HEK293 (cell line): ENCODE results near the gene ALDH7A1.

Experiments
- CTCF ChIA-PET: fragments of 350-600 bp; formaldehyde crosslinking; extraction: SDS; loops from one replicate; lab custom pipeline; 2021; ENCODE audit warnings: antibody characterized with exemption; lab: Yijun Ruan, JAX
- POLR2A ChIA-PET: fragments of 300-600 bp; formaldehyde crosslinking; extraction: SDS; loops from one replicate; lab custom pipeline; 2020; ENCODE audit warnings: antibody characterized with exemption, inconsistent platforms; lab: Yijun Ruan, JAX
- H3K27ac ChIP-seq: fragments of 200-500 bp; sonication (Bioruptor generic); 2 replicates; pipeline ENCODE4 v1.5.1; 2014; ENCODE audit warnings: low read depth, low read length, control low read depth, inconsistent platforms; ENCODE audit errors: extremely low read depth
- H3K36me3 ChIP-seq, 2 experiments: fragments of 200-500 bp in 1 of 2; sonication (Bioruptor generic) in 1 of 2; 1 replicate in 1 of 2; 2 replicates in 1 of 2; pipeline ENCODE4 v1.5.1; 2014 to 2017; ENCODE audit warnings: inconsistent platforms in 2 of 2, low read length in 2 of 2; ENCODE audit not compliant: control insufficient read depth in 2 of 2, insufficient read depth in 1 of 2
- H3K4me1 ChIP-seq: fragments of 200-500 bp; sonication (Bioruptor generic); 2 replicates; pipeline ENCODE4 v1.5.1; 2014; ENCODE audit warnings: mild to moderate bottlenecking, low read length, inconsistent platforms; ENCODE audit not compliant: control insufficient read depth, insufficient read depth
- H3K4me3 ChIP-seq: 2 replicates; pipeline ENCODE4 v1.5.1; 2011; ENCODE audit warnings: low read depth, mild to moderate bottlenecking, control low read depth, low read length, moderate library complexity
- H3K9me3 ChIP-seq: fragments of 200-500 bp; sonication (Bioruptor generic); 2 replicates; pipeline ENCODE4 v1.5.1; 2014; ENCODE audit warnings: low read depth, low read length, inconsistent platforms; ENCODE audit not compliant: control insufficient read depth, insufficient read depth
- AEBP2 ChIP-seq: fragments of 450-650 bp; formaldehyde crosslinking; IDR thresholded peaks from 2 replicates; pipeline ENCODE4 v1.5.1; 2016; ENCODE audit warnings: missing biosample characterization, missing genetic modification characterization, borderline replicate concordance
- KLF16 ChIP-seq: fragments of 450-650 bp; formaldehyde crosslinking; IDR thresholded peaks from 2 replicates; pipeline ENCODE4 v1.5.1; 2017; ENCODE audit warnings: missing biosample characterization, missing genetic modification characterization
- KLF7 ChIP-seq: fragments of 450-650 bp; formaldehyde crosslinking; IDR thresholded peaks from 2 replicates; pipeline ENCODE4 v1.5.1; 2016; ENCODE audit warnings: missing biosample characterization, missing genetic modification characterization, borderline replicate concordance
- MYNN ChIP-seq: fragments of 450-650 bp; formaldehyde crosslinking; IDR thresholded peaks from 2 replicates; pipeline ENCODE4 v1.5.1; 2016; ENCODE audit warnings: missing biosample characterization, missing genetic modification characterization, borderline replicate concordance
- ZFP41 ChIP-seq: fragments of 450-650 bp; formaldehyde crosslinking; IDR thresholded peaks from 2 replicates; pipeline ENCODE4 v1.5.1; 2016; ENCODE audit warnings: missing biosample characterization, missing genetic modification characterization, borderline replicate concordance
- ZNF138 ChIP-seq: fragments of 450-650 bp; formaldehyde crosslinking; IDR thresholded peaks from 2 replicates; pipeline ENCODE4 v1.5.1; 2016; ENCODE audit warnings: missing biosample characterization, missing genetic modification characterization, borderline replicate concordance
- ZNF214 ChIP-seq: fragments of 450-650 bp; formaldehyde crosslinking; IDR thresholded peaks from 2 replicates; pipeline ENCODE4 v1.5.1; 2017; ENCODE audit warnings: missing biosample characterization, mild to moderate bottlenecking, missing genetic modification characterization, borderline replicate concordance
- ZNF248 ChIP-seq: fragments of 450-650 bp; formaldehyde crosslinking; IDR thresholded peaks from 2 replicates; pipeline ENCODE4 v1.5.1; 2017; ENCODE audit warnings: missing biosample characterization, missing genetic modification characterization
- ZNF335 ChIP-seq: fragments of 450-650 bp; formaldehyde crosslinking; conservative IDR thresholded peaks from 2 replicates; pipeline ENCODE4 v1.5.1; 2016; ENCODE audit warnings: missing biosample characterization, missing genetic modification characterization
- ZNF350 ChIP-seq: fragments of 450-650 bp; formaldehyde crosslinking; IDR thresholded peaks from 2 replicates; pipeline ENCODE4 v1.5.0; 2017; ENCODE audit warnings: missing biosample characterization, mild to moderate bottlenecking, missing genetic modification characterization
- ZNF423 ChIP-seq: fragments of 450-650 bp; formaldehyde crosslinking; IDR thresholded peaks from 2 replicates; pipeline ENCODE4 v1.5.1; 2016; ENCODE audit warnings: missing biosample characterization, missing genetic modification characterization
- ZNF521 ChIP-seq: fragments of 450-650 bp; formaldehyde crosslinking; IDR thresholded peaks from 2 replicates; pipeline ENCODE4 v1.5.1; 2017; ENCODE audit warnings: missing biosample characterization, mild to moderate bottlenecking, missing genetic modification characterization
- ZNF530 ChIP-seq: fragments of 450-650 bp; formaldehyde crosslinking; IDR thresholded peaks from 2 replicates; pipeline ENCODE4 v1.5.1; 2016; ENCODE audit warnings: low read depth, missing biosample characterization, missing genetic modification characterization
- ZNF624 ChIP-seq: fragments of 450-650 bp; formaldehyde crosslinking; IDR thresholded peaks from 2 replicates; pipeline ENCODE4 v1.5.1; 2017; ENCODE audit warnings: missing biosample characterization, missing genetic modification characterization
- ZNF654 ChIP-seq: fragments of 450-650 bp; formaldehyde crosslinking; IDR thresholded peaks from 2 replicates; pipeline ENCODE4 v1.5.1; 2016; ENCODE audit warnings: low read depth, missing biosample characterization, missing genetic modification characterization
- ZNF777 ChIP-seq: fragments of 450-650 bp; formaldehyde crosslinking; IDR thresholded peaks from 2 replicates; pipeline ENCODE4 v1.5.1; 2017; ENCODE audit warnings: missing biosample characterization, missing genetic modification characterization, borderline replicate concordance
- ZSCAN16 ChIP-seq: fragments of 450-650 bp; formaldehyde crosslinking; IDR thresholded peaks from 2 replicates; pipeline ENCODE4 v1.5.1; 2016; ENCODE audit warnings: missing biosample characterization, missing genetic modification characterization
- TF ChIP-seq, protein P1 (sequence below): fragments of 450-650 bp; formaldehyde crosslinking; IDR thresholded peaks from 2 replicates; pipeline ENCODE4; 2016; ENCODE audit warnings: missing biosample characterization, missing genetic modification characterization
- TF ChIP-seq, protein P2 (sequence below): fragments of 450-650 bp; IDR thresholded peaks from 2 replicates; pipeline ENCODE4 v1.5.1; 2018; ENCODE audit warnings: missing biosample characterization, missing genetic modification characterization
- TF ChIP-seq, protein P3 (sequence below): fragments of 450-650 bp; formaldehyde crosslinking; IDR thresholded peaks from 2 replicates; pipeline ENCODE4 v1.5.1; 2017; ENCODE audit warnings: missing biosample characterization, missing genetic modification characterization
- TF ChIP-seq, protein P4 (sequence below): fragments of 450-650 bp; formaldehyde crosslinking; IDR thresholded peaks from 2 replicates; pipeline ENCODE4 v1.5.1; 2016; ENCODE audit warnings: missing biosample characterization, missing genetic modification characterization, borderline replicate concordance
- TF ChIP-seq, protein P5 (sequence below): fragments of 450-650 bp; formaldehyde crosslinking; IDR thresholded peaks from 2 replicates; pipeline ENCODE4 v1.5.1; 2016; ENCODE audit warnings: missing biosample characterization, missing genetic modification characterization

Gene ALDH7A1

GRCh38 chr5:126513302-126513701 is 81.7 kb downstream of the ALDH7A1 start:
- CTCF ChIA-PET, result interaction anchor here (0.6 to 3.1 kb wide), 3 partner anchors 13 to 189 kb away, joined by 3 to 23 read pairs (median 8); no protein-coding TSS in a partner anchor
- POLR2A ChIA-PET, result no interaction called here
- H3K36me3 ChIP-seq, result no peaks in the 10 kb centered on the region
- TF ChIP-seq ZNF214 (tag by site-specific recombination) (no peak), MYNN (tag by site-specific recombination) (no peak), ZSCAN16 (tag by site-specific recombination) (no peak), ZNF335 (tag by site-specific recombination) (no peak), AEBP2 (no peak)
- TF ChIP-seq, protein P1, sequence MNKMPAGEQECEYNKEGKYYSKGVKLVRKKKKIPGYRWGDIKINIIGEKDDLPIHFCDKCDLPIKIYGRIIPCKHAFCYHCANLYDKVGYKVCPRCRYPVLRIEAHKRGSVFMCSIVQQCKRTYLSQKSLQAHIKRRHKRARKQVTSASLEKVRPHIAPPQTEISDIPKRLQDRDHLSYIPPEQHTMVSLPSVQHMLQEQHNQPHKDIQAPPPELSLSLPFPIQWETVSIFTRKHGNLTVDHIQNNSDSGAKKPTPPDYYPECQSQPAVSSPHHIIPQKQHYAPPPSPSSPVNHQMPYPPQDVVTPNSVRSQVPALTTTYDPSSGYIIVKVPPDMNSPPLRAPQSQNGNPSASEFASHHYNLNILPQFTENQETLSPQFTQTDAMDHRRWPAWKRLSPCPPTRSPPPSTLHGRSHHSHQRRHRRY (tag by site-specific recombination), result no peak
- TF ChIP-seq, protein P2, sequence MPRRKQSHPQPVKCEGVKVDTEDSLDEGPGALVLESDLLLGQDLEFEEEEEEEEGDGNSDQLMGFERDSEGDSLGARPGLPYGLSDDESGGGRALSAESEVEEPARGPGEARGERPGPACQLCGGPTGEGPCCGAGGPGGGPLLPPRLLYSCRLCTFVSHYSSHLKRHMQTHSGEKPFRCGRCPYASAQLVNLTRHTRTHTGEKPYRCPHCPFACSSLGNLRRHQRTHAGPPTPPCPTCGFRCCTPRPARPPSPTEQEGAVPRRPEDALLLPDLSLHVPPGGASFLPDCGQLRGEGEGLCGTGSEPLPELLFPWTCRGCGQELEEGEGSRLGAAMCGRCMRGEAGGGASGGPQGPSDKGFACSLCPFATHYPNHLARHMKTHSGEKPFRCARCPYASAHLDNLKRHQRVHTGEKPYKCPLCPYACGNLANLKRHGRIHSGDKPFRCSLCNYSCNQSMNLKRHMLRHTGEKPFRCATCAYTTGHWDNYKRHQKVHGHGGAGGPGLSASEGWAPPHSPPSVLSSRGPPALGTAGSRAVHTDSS (tag by site-specific recombination), result no peak
- H3K9me3 ChIP-seq, result no peaks in the 10 kb centered on the region
- H3K4me3 ChIP-seq, result no peak overlapping the region
- H3K27ac ChIP-seq, result no peak overlapping the region
- H3K4me1 ChIP-seq, result peaks cover 19% of the 10 kb centered on the region

DNA sequence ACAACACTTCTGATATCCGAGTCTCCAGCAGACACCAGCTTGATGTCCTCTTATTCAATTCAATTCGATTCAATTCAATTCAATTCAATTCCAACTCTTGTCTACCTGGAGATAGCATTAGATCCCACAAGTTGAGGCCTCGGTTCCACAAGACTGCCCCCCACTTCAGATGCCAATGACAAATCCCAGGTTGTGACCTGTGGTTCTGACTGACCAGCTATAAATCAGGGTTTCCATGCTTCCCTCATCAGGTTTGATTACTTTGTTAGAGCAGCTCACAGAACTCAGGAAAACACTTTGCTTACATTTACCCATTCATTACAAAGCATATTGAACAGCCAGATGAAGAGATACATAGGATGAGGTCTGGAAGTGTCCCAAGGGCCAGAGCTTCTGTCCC is 82.6 kb downstream of the ALDH7A1 start:
- H3K4me3 ChIP-seq, result no peak overlapping the region
- H3K9me3 ChIP-seq, result no peaks in the 10 kb centered on the region
- ChIA-PET CTCF (interaction anchor here (0.6 to 3.1 kb wide), 4 partner anchors 12 to 188 kb away, joined by 3 to 23 read pairs (median 6); no protein-coding TSS in a partner anchor), POLR2A (no interaction called here)
- no peak overlapping the region for H3K27ac ChIP-seq
- peaks cover 19% of the 10 kb centered on the region for H3K4me1 ChIP-seq
- H3K36me3 ChIP-seq, result no peaks in the 10 kb centered on the region
- TF ChIP-seq ZFP41 (tag by site-specific recombination), result no peak
- TF ChIP-seq KLF7, result no peak
- TF ChIP-seq ZNF521, result no peak
- TF ChIP-seq ZNF248 (tag by site-specific recombination), result no peak
- TF ChIP-seq, protein P3, sequence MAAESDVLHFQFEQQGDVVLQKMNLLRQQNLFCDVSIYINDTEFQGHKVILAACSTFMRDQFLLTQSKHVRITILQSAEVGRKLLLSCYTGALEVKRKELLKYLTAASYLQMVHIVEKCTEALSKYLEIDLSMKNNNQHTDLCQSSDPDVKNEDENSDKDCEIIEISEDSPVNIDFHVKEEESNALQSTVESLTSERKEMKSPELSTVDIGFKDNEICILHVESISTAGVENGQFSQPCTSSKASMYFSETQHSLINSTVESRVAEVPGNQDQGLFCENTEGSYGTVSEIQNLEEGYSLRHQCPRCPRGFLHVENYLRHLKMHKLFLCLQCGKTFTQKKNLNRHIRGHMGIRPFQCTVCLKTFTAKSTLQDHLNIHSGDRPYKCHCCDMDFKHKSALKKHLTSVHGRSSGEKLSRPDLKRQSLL (tag by site-specific recombination), result no peak
- TF ChIP-seq ZNF777, result no peak
- no peak for TF ChIP-seq ZNF138 (tag by site-specific recombination)
- no peak for TF ChIP-seq KLF16
- TF ChIP-seq, protein P4, sequence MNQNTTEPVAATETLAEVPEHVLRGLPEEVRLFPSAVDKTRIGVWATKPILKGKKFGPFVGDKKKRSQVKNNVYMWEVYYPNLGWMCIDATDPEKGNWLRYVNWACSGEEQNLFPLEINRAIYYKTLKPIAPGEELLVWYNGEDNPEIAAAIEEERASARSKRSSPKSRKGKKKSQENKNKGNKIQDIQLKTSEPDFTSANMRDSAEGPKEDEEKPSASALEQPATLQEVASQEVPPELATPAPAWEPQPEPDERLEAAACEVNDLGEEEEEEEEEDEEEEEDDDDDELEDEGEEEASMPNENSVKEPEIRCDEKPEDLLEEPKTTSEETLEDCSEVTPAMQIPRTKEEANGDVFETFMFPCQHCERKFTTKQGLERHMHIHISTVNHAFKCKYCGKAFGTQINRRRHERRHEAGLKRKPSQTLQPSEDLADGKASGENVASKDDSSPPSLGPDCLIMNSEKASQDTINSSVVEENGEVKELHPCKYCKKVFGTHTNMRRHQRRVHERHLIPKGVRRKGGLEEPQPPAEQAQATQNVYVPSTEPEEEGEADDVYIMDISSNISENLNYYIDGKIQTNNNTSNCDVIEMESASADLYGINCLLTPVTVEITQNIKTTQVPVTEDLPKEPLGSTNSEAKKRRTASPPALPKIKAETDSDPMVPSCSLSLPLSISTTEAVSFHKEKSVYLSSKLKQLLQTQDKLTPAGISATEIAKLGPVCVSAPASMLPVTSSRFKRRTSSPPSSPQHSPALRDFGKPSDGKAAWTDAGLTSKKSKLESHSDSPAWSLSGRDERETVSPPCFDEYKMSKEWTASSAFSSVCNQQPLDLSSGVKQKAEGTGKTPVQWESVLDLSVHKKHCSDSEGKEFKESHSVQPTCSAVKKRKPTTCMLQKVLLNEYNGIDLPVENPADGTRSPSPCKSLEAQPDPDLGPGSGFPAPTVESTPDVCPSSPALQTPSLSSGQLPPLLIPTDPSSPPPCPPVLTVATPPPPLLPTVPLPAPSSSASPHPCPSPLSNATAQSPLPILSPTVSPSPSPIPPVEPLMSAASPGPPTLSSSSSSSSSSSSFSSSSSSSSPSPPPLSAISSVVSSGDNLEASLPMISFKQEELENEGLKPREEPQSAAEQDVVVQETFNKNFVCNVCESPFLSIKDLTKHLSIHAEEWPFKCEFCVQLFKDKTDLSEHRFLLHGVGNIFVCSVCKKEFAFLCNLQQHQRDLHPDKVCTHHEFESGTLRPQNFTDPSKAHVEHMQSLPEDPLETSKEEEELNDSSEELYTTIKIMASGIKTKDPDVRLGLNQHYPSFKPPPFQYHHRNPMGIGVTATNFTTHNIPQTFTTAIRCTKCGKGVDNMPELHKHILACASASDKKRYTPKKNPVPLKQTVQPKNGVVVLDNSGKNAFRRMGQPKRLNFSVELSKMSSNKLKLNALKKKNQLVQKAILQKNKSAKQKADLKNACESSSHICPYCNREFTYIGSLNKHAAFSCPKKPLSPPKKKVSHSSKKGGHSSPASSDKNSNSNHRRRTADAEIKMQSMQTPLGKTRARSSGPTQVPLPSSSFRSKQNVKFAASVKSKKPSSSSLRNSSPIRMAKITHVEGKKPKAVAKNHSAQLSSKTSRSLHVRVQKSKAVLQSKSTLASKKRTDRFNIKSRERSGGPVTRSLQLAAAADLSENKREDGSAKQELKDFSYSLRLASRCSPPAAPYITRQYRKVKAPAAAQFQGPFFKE, result no peak
- no peak for TF ChIP-seq ZNF654 (tag by site-specific recombination)
- TF ChIP-seq ZNF350 (tag by site-specific recombination), result no peak
- TF ChIP-seq ZNF423 (tag by site-specific recombination), result no peak
- TF ChIP-seq ZNF624, result no peak
- no peak for TF ChIP-seq ZNF530
- TF ChIP-seq, protein P5, sequence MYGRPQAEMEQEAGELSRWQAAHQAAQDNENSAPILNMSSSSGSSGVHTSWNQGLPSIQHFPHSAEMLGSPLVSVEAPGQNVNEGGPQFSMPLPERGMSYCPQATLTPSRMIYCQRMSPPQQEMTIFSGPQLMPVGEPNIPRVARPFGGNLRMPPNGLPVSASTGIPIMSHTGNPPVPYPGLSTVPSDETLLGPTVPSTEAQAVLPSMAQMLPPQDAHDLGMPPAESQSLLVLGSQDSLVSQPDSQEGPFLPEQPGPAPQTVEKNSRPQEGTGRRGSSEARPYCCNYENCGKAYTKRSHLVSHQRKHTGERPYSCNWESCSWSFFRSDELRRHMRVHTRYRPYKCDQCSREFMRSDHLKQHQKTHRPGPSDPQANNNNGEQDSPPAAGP, result no peak
